ENCODE results near the gene MYO16. TPM values are rescaled to one million over a fixed set of nuclear protein-coding genes. Genes with fewer than 3 reads are reported as not detected.
"Not testable (repeated sequence)": the region's sequence is repeated elsewhere in the genome, so short reads cannot be mapped to it uniquely, and the experiment has no call there.

MYO16 gene
- polyA plus RNA-seq, 2 of the 4 experiments (the other 2 are of a cell fraction), result 0.03 to 0.06 TPM

DNA sequence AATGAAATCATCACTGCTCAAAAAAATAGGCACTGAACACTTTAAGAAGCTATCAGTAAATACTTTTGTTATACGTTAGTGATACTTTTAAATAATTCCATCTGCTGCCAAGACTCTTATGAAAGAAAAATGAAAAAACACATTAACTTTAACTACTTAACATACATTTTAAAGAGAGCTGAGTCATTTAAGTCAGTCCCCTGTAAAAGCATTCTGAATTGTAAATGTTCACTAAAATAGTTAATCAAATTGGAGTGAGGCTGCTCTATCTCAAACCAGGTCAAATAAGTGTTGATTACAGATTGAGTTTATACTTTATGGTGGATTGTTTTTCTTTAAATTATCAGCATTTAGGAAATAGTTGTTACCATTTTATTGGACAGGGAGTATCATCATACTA, 274.2 kb downstream of the MYO16 start:
- H3K4me3 ChIP-seq, result no peak overlapping the region
- DNase-seq (ENCODE audit: low read depth in 1 of 2, low spot score in 1 of 2) (no peak), FAIRE-seq (no peak), ATAC-seq (no peak)
- no peaks in the 10 kb centered on the region; the same call in 2 of the 3 replicates for H3K4me1 ChIP-seq
- POLR2A ChIA-PET, result no interaction called here
- no peak overlapping the region for H3K4me2 ChIP-seq
- H3K27ac ChIP-seq, result no peak overlapping the region
- 74% methylated on average over 1 of the region's 1 CpG for WGBS (ENCODE audit: missing lambda C conversion rate)
- H3K9me3 ChIP-seq, result no peaks in the 10 kb centered on the region
- CTCF ChIA-PET, result interaction anchor here (1.1 kb wide), 1 partner anchor 11 kb away, joined by 3 read pairs; no protein-coding TSS in a partner anchor
- TF ChIP-seq, protein P1, sequence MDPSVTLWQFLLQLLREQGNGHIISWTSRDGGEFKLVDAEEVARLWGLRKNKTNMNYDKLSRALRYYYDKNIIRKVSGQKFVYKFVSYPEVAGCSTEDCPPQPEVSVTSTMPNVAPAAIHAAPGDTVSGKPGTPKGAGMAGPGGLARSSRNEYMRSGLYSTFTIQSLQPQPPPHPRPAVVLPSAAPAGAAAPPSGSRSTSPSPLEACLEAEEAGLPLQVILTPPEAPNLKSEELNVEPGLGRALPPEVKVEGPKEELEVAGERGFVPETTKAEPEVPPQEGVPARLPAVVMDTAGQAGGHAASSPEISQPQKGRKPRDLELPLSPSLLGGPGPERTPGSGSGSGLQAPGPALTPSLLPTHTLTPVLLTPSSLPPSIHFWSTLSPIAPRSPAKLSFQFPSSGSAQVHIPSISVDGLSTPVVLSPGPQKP (IDR thresholded peaks at IDR 0.05; ENCODE audit: low read depth, low read length), result no peak
- TF ChIP-seq TP53 (CRISPR knock-in tag; IDR thresholded peaks at IDR 0.05), result no peak
- TF ChIP-seq POLR2AphosphoS2 (conservative IDR thresholded peaks at IDR 0.05; ENCODE audit: low read length), result no peak
- TF ChIP-seq ZC3H11A (IDR thresholded peaks at IDR 0.05), result no peak
- no peak for TF ChIP-seq MAFK (IDR thresholded peaks at IDR 0.05; ENCODE audit: partially characterized antibody)
- TF ChIP-seq CHD4 (IDR thresholded peaks at IDR 0.05; ENCODE audit: borderline replicate concordance), result no peak
- TF ChIP-seq RNF2 (IDR thresholded peaks at IDR 0.05; ENCODE audit: borderline replicate concordance, low read depth), result no peak
- TF ChIP-seq, protein P2, sequence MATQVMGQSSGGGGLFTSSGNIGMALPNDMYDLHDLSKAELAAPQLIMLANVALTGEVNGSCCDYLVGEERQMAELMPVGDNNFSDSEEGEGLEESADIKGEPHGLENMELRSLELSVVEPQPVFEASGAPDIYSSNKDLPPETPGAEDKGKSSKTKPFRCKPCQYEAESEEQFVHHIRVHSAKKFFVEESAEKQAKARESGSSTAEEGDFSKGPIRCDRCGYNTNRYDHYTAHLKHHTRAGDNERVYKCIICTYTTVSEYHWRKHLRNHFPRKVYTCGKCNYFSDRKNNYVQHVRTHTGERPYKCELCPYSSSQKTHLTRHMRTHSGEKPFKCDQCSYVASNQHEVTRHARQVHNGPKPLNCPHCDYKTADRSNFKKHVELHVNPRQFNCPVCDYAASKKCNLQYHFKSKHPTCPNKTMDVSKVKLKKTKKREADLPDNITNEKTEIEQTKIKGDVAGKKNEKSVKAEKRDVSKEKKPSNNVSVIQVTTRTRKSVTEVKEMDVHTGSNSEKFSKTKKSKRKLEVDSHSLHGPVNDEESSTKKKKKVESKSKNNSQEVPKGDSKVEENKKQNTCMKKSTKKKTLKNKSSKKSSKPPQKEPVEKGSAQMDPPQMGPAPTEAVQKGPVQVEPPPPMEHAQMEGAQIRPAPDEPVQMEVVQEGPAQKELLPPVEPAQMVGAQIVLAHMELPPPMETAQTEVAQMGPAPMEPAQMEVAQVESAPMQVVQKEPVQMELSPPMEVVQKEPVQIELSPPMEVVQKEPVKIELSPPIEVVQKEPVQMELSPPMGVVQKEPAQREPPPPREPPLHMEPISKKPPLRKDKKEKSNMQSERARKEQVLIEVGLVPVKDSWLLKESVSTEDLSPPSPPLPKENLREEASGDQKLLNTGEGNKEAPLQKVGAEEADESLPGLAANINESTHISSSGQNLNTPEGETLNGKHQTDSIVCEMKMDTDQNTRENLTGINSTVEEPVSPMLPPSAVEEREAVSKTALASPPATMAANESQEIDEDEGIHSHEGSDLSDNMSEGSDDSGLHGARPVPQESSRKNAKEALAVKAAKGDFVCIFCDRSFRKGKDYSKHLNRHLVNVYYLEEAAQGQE (IDR thresholded peaks at IDR 0.05), result no peak
- no peak for TF ChIP-seq EHF (CRISPR knock-in tag; IDR thresholded peaks at IDR 0.05)
- no peak for TF ChIP-seq FOSL2 (IDR thresholded peaks at IDR 0.05)
- TF ChIP-seq FOSL2 (CRISPR knock-in tag; IDR thresholded peaks at IDR 0.05), result no peak
- no peak for TF ChIP-seq CEBPB (IDR thresholded peaks at IDR 0.05)
- TF ChIP-seq, protein P3, sequence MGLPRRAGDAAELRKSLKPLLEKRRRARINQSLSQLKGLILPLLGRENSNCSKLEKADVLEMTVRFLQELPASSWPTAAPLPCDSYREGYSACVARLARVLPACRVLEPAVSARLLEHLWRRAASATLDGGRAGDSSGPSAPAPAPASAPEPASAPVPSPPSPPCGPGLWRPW (IDR thresholded peaks at IDR 0.05), result no peak
- TF ChIP-seq, protein P4, sequence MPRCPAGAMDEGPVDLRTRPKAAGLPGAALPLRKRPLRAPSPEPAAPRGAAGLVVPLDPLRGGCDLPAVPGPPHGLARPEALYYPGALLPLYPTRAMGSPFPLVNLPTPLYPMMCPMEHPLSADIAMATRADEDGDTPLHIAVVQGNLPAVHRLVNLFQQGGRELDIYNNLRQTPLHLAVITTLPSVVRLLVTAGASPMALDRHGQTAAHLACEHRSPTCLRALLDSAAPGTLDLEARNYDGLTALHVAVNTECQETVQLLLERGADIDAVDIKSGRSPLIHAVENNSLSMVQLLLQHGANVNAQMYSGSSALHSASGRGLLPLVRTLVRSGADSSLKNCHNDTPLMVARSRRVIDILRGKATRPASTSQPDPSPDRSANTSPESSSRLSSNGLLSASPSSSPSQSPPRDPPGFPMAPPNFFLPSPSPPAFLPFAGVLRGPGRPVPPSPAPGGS (IDR thresholded peaks at IDR 0.05), result no peak
- no peak for TF ChIP-seq ESRRA (IDR thresholded peaks at IDR 0.05; ENCODE audit: borderline replicate concordance, low read length)

DNA sequence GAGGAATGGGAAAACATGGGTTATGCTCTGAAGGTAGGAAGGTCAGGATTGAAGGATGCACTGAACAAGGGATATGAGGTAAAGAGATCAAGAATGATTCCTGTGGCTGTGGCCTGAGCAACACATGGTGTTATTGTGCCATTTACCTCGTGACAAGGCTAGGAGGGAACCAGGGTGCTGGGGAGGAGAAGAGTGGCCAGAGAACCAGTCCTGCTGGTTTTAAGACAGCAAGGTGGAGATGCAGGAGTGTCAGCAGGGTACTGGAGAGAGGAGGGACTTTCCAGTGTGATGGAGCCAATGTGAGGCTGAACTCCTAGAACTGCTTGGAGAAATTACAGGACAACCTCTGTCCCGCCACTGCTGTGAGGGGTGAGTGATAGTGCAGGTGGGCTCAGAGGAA, 282.4 kb downstream of the MYO16 start:
- WGBS (ENCODE audit: missing lambda C conversion rate), result 71% methylated on average over 2 of the region's 2 CpGs
- no peak overlapping the region for H3K4me2 ChIP-seq
- no peak overlapping the region for H3K4me3 ChIP-seq
- ATAC-seq (no peak), FAIRE-seq (no peak), DNase-seq (ENCODE audit: low read depth in 1 of 2, low spot score in 1 of 2) (no peak)
- TF ChIP-seq, protein P3 (IDR thresholded peaks at IDR 0.05), result no peak
- TF ChIP-seq EHMT2 (IDR thresholded peaks at IDR 0.05; ENCODE audit: low read depth) (no peak), CHD2 (IDR thresholded peaks at IDR 0.05; ENCODE audit: low read length, partially characterized antibody) (no peak), JUN (IDR thresholded peaks at IDR 0.05) (no peak)
- CTCF ChIA-PET, result no interaction called here
- no peaks in the 10 kb centered on the region for H3K9me3 ChIP-seq
- POLR2A ChIA-PET, result no interaction called here
- peaks cover 14% of the 10 kb centered on the region for H3K4me1 ChIP-seq
- no peak overlapping the region for H3K27ac ChIP-seq

DNA sequence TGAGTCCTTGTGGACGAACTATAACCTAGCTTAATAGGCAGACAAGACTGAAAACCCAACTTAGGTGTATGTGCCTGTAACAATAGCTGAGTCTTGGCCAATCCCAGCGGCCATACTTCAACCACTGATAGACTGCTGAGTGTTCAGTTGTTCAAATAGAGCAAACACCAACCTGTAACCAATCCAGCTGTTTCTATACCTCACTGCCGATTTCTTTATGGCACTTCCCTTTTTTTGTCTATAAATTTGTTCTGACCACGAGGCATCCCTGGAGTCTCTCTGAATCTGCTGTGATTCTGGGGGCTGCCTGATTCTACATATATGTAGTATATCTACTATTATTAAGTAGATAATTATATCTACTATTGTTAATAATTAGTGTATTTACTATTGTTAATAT, 284.3 kb downstream of the MYO16 start:
- FAIRE-seq; H3K27ac ChIP-seq; H3K9me3 ChIP-seq; POLR2A ChIA-PET; H3K4me3 ChIP-seq; H3K4me2 ChIP-seq; DNase-seq (ENCODE audit: low read depth in 1 of 2, low spot score in 1 of 2); ATAC-seq: not testable (repeated sequence)
- H3K4me1 ChIP-seq, result peaks cover 24% of the 10 kb centered on the region
- 70% methylated on average over 4 of the region's 4 CpGs for WGBS (ENCODE audit: missing lambda C conversion rate)
- CTCF ChIA-PET, result interaction anchor here (1.6 to 5.7 kb wide), 6 partner anchors 9 to 1201 kb away, joined by 3 to 29 read pairs (median 12); no protein-coding TSS in a partner anchor
